Measurements from ENCODE around the gene MEGF6. TPM values are rescaled to one million over a fixed set of nuclear protein-coding genes. Genes with fewer than 3 reads are reported as not detected.

Gene MEGF6
- total and polyA plus RNA-seq, 9 of the 15 experiments (the other 6 are each of a cell fraction or from before 2014, with no cell fraction given): 0.03 to 1.7 (median 0.24) TPM; not detected in 3

DNA sequence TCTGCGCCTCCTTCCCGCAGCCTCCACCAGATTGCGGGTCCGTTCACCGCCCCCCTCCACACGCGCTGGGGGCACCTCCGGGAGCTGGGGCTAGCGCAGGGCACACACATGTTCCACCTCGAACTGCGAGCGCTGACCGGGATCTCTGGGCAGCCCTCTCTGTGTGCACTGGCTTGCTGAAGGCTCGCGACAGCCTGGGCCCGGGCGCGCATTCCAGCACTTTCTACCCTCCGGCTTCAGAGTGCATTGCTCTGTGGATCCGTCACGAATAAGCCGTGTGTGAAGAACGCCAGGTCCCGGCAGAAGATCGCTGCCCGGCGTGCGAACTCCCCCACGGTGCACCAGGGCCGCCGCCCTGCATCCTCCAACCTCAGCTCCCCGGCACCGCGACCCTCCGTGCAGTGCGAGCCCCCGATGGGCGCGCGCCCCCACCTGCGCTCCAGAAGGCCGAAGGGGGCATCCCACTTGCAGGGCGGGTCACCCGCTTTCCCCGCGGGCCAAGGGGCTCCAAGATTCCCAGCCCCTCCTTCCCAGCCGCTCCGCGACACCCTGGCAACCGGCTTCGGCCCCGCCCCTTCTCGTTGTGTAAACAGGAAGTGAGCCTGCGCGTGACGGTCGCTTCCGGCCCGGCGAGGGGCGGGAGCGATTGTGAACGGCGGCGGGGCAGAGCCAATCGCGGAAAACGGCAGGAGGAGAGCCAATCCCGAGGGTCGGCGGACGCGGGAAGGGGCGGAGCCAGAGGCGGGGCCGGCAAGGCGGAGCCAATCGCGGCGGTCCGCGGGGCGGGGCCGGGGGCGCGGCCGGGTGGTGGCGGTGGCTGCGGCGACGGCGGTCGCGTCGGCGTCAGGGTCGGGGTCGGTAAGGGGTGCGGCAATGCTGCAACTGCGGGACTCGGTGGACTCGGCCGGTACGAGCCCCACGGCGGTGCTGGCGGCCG, 13.2 kb upstream of the MEGF6 start, which contains the start of gene TPRG1L (continued):
- TF ChIP-seq, protein P1, sequence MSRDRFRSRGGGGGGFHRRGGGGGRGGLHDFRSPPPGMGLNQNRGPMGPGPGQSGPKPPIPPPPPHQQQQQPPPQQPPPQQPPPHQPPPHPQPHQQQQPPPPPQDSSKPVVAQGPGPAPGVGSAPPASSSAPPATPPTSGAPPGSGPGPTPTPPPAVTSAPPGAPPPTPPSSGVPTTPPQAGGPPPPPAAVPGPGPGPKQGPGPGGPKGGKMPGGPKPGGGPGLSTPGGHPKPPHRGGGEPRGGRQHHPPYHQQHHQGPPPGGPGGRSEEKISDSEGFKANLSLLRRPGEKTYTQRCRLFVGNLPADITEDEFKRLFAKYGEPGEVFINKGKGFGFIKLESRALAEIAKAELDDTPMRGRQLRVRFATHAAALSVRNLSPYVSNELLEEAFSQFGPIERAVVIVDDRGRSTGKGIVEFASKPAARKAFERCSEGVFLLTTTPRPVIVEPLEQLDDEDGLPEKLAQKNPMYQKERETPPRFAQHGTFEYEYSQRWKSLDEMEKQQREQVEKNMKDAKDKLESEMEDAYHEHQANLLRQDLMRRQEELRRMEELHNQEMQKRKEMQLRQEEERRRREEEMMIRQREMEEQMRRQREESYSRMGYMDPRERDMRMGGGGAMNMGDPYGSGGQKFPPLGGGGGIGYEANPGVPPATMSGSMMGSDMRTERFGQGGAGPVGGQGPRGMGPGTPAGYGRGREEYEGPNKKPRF (IDR thresholded peaks at IDR 0.05; ENCODE audit: low read depth, low read length): no peak
- no peak for TF ChIP-seq EWSR1 (IDR thresholded peaks at IDR 0.05; ENCODE audit: borderline replicate concordance, low read depth, partially characterized antibody)
- TF ChIP-seq ZNF324 (CRISPR knock-in tag; IDR thresholded peaks at IDR 0.05): no peak
- TF ChIP-seq TSHZ1 (CRISPR knock-in tag; IDR thresholded peaks at IDR 0.05): no peak
- TF ChIP-seq, protein P2, sequence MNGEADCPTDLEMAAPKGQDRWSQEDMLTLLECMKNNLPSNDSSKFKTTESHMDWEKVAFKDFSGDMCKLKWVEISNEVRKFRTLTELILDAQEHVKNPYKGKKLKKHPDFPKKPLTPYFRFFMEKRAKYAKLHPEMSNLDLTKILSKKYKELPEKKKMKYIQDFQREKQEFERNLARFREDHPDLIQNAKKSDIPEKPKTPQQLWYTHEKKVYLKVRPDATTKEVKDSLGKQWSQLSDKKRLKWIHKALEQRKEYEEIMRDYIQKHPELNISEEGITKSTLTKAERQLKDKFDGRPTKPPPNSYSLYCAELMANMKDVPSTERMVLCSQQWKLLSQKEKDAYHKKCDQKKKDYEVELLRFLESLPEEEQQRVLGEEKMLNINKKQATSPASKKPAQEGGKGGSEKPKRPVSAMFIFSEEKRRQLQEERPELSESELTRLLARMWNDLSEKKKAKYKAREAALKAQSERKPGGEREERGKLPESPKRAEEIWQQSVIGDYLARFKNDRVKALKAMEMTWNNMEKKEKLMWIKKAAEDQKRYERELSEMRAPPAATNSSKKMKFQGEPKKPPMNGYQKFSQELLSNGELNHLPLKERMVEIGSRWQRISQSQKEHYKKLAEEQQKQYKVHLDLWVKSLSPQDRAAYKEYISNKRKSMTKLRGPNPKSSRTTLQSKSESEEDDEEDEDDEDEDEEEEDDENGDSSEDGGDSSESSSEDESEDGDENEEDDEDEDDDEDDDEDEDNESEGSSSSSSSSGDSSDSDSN (IDR thresholded peaks at IDR 0.05; ENCODE audit: borderline replicate concordance in 1 of 2, low read depth in 2 of 2, low read length in 2 of 2): no peak
- TF ChIP-seq ZNF224 (CRISPR knock-in tag; IDR thresholded peaks at IDR 0.05): no peak
- TF ChIP-seq BRCA1 (IDR thresholded peaks at IDR 0.05): no peak
- TF ChIP-seq BRCA1 (CRISPR knock-in tag; IDR thresholded peaks at IDR 0.05): no peak
- TF ChIP-seq ZFPM2 (CRISPR knock-in tag; IDR thresholded peaks at IDR 0.05): no peak
- no peak for TF ChIP-seq EGR1 (conservative IDR thresholded peaks at IDR 0.05)
- peak; percentile 81 to 91; a peak in 3 of 4 replicates for TF ChIP-seq SIN3A (IDR thresholded peaks at IDR 0.05; ENCODE audit: borderline replicate concordance in 2 of 2, control insufficient read depth in 1 of 2, low read depth in 2 of 2, low read length in 2 of 2)
- TF ChIP-seq SRSF9 (IDR thresholded peaks at IDR 0.05; ENCODE audit: borderline replicate concordance, low read depth, low read length): no peak
- peak; percentile 72 for TF ChIP-seq CREB1 (IDR thresholded peaks at IDR 0.05)
- peak; percentile 87; the same call in 1 of the 2 replicates for TF ChIP-seq CREB1 (CRISPR knock-in tag; IDR thresholded peaks at IDR 0.05)
- TF ChIP-seq ATF3 (IDR thresholded peaks at IDR 0.05): no peak
- TF ChIP-seq ATF3 (CRISPR knock-in tag; conservative IDR thresholded peaks at IDR 0.05): no peak
- no peak for TF ChIP-seq HMBOX1 (IDR thresholded peaks at IDR 0.05)

All from K562 (cell line).